H1 (cell line): ENCODE results near the gene CD300A. TPM values are rescaled to one million over a fixed set of nuclear protein-coding genes. Genes with fewer than 3 reads are reported as not detected.

Source experiments
- CTCF ChIA-PET: fragments of 300-600 bp; sonication (Branson Sonifier 250); formaldehyde crosslinking; loops from one replicate; lab custom pipeline; 2021; ENCODE audit not compliant: partially characterized antibody; lab: Charles Lee
- POLR2A ChIA-PET: fragments of 300-600 bp; sonication (Branson Sonifier 250); formaldehyde crosslinking; loops from one replicate; lab custom pipeline; 2021; ENCODE audit warnings: inconsistent platforms; ENCODE audit not compliant: partially characterized antibody; lab: Charles Lee
- DNase-seq, 2 experiments: peaks; one replicate each; pipeline versions ENCODE4 v3.0.0 to v3.0.0-alpha.2; 2010 to 2022; ENCODE audit warnings: low spot score in 2 of 2, low read depth in 1 of 2, mixed read lengths in 1 of 2
- FAIRE-seq: peaks from 2 replicates; lab custom pipeline; 2011; peaks lifted over from hg19 to GRCh38; lab: Jason Lieb, UNC
- H2AFZ ChIP-seq: 2 replicates; pipeline ENCODE4 v1.8.1; 2012; ENCODE audit warnings: low read length, inconsistent platforms
- H2AK5ac ChIP-seq: 2 replicates; pipeline ENCODE4 v1.6.1; 2013; ENCODE audit warnings: low read depth, low read length
- H2BK120ac ChIP-seq: replicated peaks from 2 replicates; pipeline ENCODE3; 2013; ENCODE audit warnings: low read depth, low read length, inconsistent platforms
- H2BK12ac ChIP-seq: 2 replicates; pipeline ENCODE4 v1.6.1; 2013; ENCODE audit warnings: low read depth, low read length
- H2BK15ac ChIP-seq: 2 replicates; pipeline ENCODE4 v1.6.1; 2013; ENCODE audit warnings: low read length
- H2BK20ac ChIP-seq: 2 replicates; pipeline ENCODE4 v1.6.1; 2013; ENCODE audit warnings: low read length
- H2BK5ac ChIP-seq: 2 replicates; pipeline ENCODE4 v1.6.1; 2013; ENCODE audit warnings: low read depth, low read length
- H3K14ac ChIP-seq: 2 replicates; pipeline ENCODE4 v1.6.1; 2013; ENCODE audit warnings: inconsistent platforms; ENCODE audit not compliant: insufficient read length
- H3K18ac ChIP-seq: 2 replicates; pipeline ENCODE4 v1.6.1; 2013; ENCODE audit warnings: low read length; ENCODE audit errors: extremely low read depth
- H3K23ac ChIP-seq: 2 replicates; pipeline ENCODE4 v1.6.1; 2013; ENCODE audit warnings: inconsistent platforms; ENCODE audit not compliant: insufficient read length
- H3K23me2 ChIP-seq: 2 replicates; pipeline ENCODE4 v1.6.1; 2013; ENCODE audit warnings: low read depth, low read length
- H3K27ac ChIP-seq: 2 replicates; pipeline ENCODE4 v1.6.1; 2011; ENCODE audit warnings: low read depth, low read length, inconsistent platforms
- H3K27me3 ChIP-seq, 4 experiments: replicated peaks in 1 of 4; 1 replicate in 1 of 4; 2 replicates in 3 of 4; pipeline versions ENCODE4 v1.6.1 to v1.8.1; 2011 to 2013; ENCODE audit warnings: low read length in 3 of 4, mild to moderate bottlenecking in 3 of 4, inconsistent platforms in 2 of 4, mixed read lengths in 2 of 4, moderate library complexity in 1 of 4; ENCODE audit not compliant: control insufficient read depth in 3 of 4, insufficient read depth in 3 of 4; ENCODE audit errors: extremely low read depth in 1 of 4
- H3K36me3 ChIP-seq, 4 experiments: 2 replicates each; pipeline versions ENCODE4 v1.6.1 to v1.8.1; 2011 to 2013; ENCODE audit warnings: mild to moderate bottlenecking in 4 of 4, low read length in 3 of 4, moderate library complexity in 2 of 4, control low read depth in 1 of 4, inconsistent platforms in 1 of 4; ENCODE audit not compliant: insufficient read depth in 4 of 4, control insufficient read depth in 2 of 4
- H3K4ac ChIP-seq: replicated peaks from 2 replicates; pipeline ENCODE3; 2013; ENCODE audit warnings: low read length, low read depth, mixed read lengths, inconsistent platforms; ENCODE audit not compliant: insufficient read length
- H3K4me1 ChIP-seq, 4 experiments: replicated peaks in 1 of 4; 1 replicate in 1 of 4; 2 replicates in 3 of 4; pipeline versions ENCODE4 v1.6.1 to v1.8.1; 2011 to 2013; ENCODE audit warnings: low read length in 3 of 4, inconsistent platforms in 2 of 4, mixed read lengths in 1 of 4; ENCODE audit not compliant: insufficient read depth in 4 of 4, control insufficient read depth in 3 of 4
- H3K4me2 ChIP-seq, 2 experiments: 2 replicates each; pipeline versions ENCODE4 v1.6.1 to v1.8.1; 2011 to 2013; ENCODE audit warnings: low read depth in 2 of 2, low read length in 2 of 2, control low read depth in 1 of 2, inconsistent platforms in 1 of 2, mild to moderate bottlenecking in 1 of 2; ENCODE audit not compliant: insufficient read depth in 1 of 2
- H3K4me3 ChIP-seq, 4 experiments: fragments of 200-600, 300-600 bp in 1 of 4; sonication (generic), shearing (Covaris generic), sonication (Bioruptor Twin) in 1 of 4; 2 replicates each; pipeline versions ENCODE4 v1.5.1 to v1.8.1; 2011 to 2016; ENCODE audit warnings: low read length in 4 of 4, low read depth in 3 of 4, control low read depth in 2 of 4, inconsistent platforms in 2 of 4, mild to moderate bottlenecking in 2 of 4, mixed read lengths in 1 of 4, moderate library complexity in 1 of 4; ENCODE audit not compliant: insufficient read depth in 2 of 4; ENCODE audit errors: extremely low read depth in 1 of 4
- H3K56ac ChIP-seq: replicated peaks from 2 replicates; pipeline ENCODE3; 2013; ENCODE audit warnings: low read depth, mild to moderate bottlenecking, mixed read lengths, low read length, inconsistent platforms; ENCODE audit not compliant: insufficient read length
- H3K79me1 ChIP-seq: 2 replicates; pipeline ENCODE4 v1.6.1; 2013; ENCODE audit warnings: low read depth, low read length, control low read depth
- H3K79me2 ChIP-seq, 2 experiments: 2 replicates each; pipeline versions ENCODE4 v1.6.1 to v1.8.1; 2012 to 2013; ENCODE audit warnings: low read length in 2 of 2, mild to moderate bottlenecking in 2 of 2, inconsistent platforms in 1 of 2; ENCODE audit not compliant: insufficient read depth in 2 of 2, control insufficient read depth in 1 of 2
- H3K9ac ChIP-seq, 4 experiments: replicated peaks in 1 of 4; 1 replicate in 1 of 4; 2 replicates in 3 of 4; pipeline versions ENCODE4 v1.6.1 to v1.8.1; 2011 to 2013; ENCODE audit warnings: low read depth in 3 of 4, low read length in 3 of 4, control low read depth in 2 of 4, mild to moderate bottlenecking in 2 of 4, moderate library complexity in 2 of 4, inconsistent platforms in 1 of 4; ENCODE audit errors: extremely low read depth in 1 of 4
- H3K9me3 ChIP-seq, 2 experiments: 2 replicates each; pipeline versions ENCODE4 v1.6.1 to v1.8.1; 2012 to 2013; ENCODE audit warnings: mild to moderate bottlenecking in 2 of 2, moderate library complexity in 2 of 2, control low read depth in 1 of 2, inconsistent platforms in 1 of 2, low read depth in 1 of 2, low read length in 1 of 2, mixed read lengths in 1 of 2; ENCODE audit not compliant: insufficient read depth in 2 of 2
- H4K20me1 ChIP-seq, 2 experiments: replicated peaks in 1 of 2; 2 replicates each; pipeline versions ENCODE3 to v1.8.1; 2011 to 2013; ENCODE audit warnings: inconsistent platforms in 2 of 2, low read length in 2 of 2, mild to moderate bottlenecking in 1 of 2; ENCODE audit not compliant: insufficient read depth in 2 of 2, control insufficient read depth in 1 of 2
- H4K5ac ChIP-seq: 2 replicates; pipeline ENCODE4 v1.6.1; 2013; ENCODE audit warnings: low read length, low read depth, mixed read lengths, inconsistent platforms; ENCODE audit not compliant: insufficient read length
- H4K8ac ChIP-seq: 2 replicates; pipeline ENCODE4 v1.8.0; 2013; ENCODE audit warnings: mild to moderate bottlenecking, moderate library complexity, low read length, inconsistent platforms; ENCODE audit not compliant: insufficient read depth; ENCODE audit errors: extremely low read depth
- H4K91ac ChIP-seq: replicated peaks from 2 replicates; pipeline ENCODE3; 2013; ENCODE audit warnings: low read length, mixed read lengths, inconsistent platforms; ENCODE audit not compliant: insufficient read length
- HDAC2 ChIP-seq, 2 experiments: fragments of 300-600 bp in 1 of 2; sonication (generic) in 1 of 2; IDR thresholded peaks; 2 replicates each; pipeline ENCODE4 v1.6.1; 2011 to 2012; ENCODE audit warnings: low read depth in 2 of 2, low read length in 2 of 2, mild to moderate bottlenecking in 2 of 2, moderate library complexity in 2 of 2, borderline replicate concordance in 1 of 2, inconsistent platforms in 1 of 2
- KDM1A ChIP-seq: fragments of 200-600, 300-600 bp; sonication (generic); IDR thresholded peaks from 2 replicates; pipeline ENCODE4 v1.7.1; 2016; ENCODE audit warnings: mild to moderate bottlenecking, low read length, borderline replicate concordance
- NRF1 ChIP-seq: IDR thresholded peaks from 2 replicates; pipeline ENCODE4 v1.6.1; 2011; ENCODE audit warnings: mild to moderate bottlenecking, low read depth, low read length, improper control_type of control experiment
- POLR2AphosphoS5 ChIP-seq: IDR thresholded peaks from 2 replicates; pipeline ENCODE4 v1.6.1; 2011; ENCODE audit warnings: low read depth, low read length
- WGBS, 2 experiments: shearing (Covaris generic) in 1 of 2; methylation state at CpG; one replicate each; pipeline versions ENCODE4 v1.1.6 to v1.1.7; 2013 to 2015; ENCODE audit warnings: low lambda C conversion rate in 2 of 2, mixed read lengths in 2 of 2, inconsistent platforms in 1 of 2, low coverage in 1 of 2, missing lambda C conversion rate in 1 of 2; ENCODE audit not compliant: insufficient replicate concordance in 2 of 2, insufficient coverage in 1 of 2, insufficient read length in 1 of 2; ENCODE audit errors: extremely low coverage in 1 of 2, missing lambda C conversion rate in 1 of 2; 5-methylcytosine and 5-hydroxymethylcytosine counted together
- polyA plus RNA-seq, 7 experiments: library from polyadenylated mRNA; depleted of rRNA in 3 of 7; stranded (reverse) in 5 of 7; unstranded in 2 of 7; fragments of >200 nt in 5 of 7; fragments of 200-250 nt in 2 of 7; gene quantifications; 1 replicate in 5 of 7; 2 replicates in 1 of 7; 4 replicates in 1 of 7; pipeline versions ENCODE4 v1.2.1 to v1.2.3, GENCODE V29; 2011 to 2013; ENCODE audit warnings: missing spikeins in 2 of 7, mixed read lengths in 2 of 7
- total RNA-seq: library from RNA; stranded (reverse); fragmentation: NEBNext Ultra II Directional; extraction: Animal tissue kit (Norgen Biotek cat#: 25700); gene quantifications from 2 replicates; pipeline ENCODE4 v1.2.1, GENCODE V29; 2021

CD300A gene
- total and polyA plus RNA-seq, 2 of the 8 experiments (the other 6 are each of a cell fraction or from before 2014, with no cell fraction given): 0.52 to 1.3 TPM

- H4K8ac ChIP-seq: no peak overlapping the region; the same call in 1 of the 2 replicates
- peak overlapping the region; percentile 38 to 84 for H3K4me2 ChIP-seq
- H3K79me2 ChIP-seq: no peaks in the 10 kb centered on the region
- H2AK5ac ChIP-seq: no peak overlapping the region
- H3K9me3 ChIP-seq: no peaks in the 10 kb centered on the region
- H2BK5ac ChIP-seq: no peak overlapping the region
- H3K9ac ChIP-seq: no peak overlapping the region
- no peak overlapping the region for H3K56ac ChIP-seq
- ChIA-PET POLR2A (interaction anchor here (0.6 to 2.5 kb wide), 8 partner anchors 8 to 86 kb away, joined by 3 to 8 read pairs (median 3); no protein-coding TSS in a partner anchor), CTCF (interaction anchor here (0.7 to 8.2 kb wide), 8 partner anchors 8 to 122 kb away, joined by 3 to 93 read pairs (median 4); no protein-coding TSS in a partner anchor)
- H4K91ac ChIP-seq: peak overlapping the region; percentile 38
- H3K23me2 ChIP-seq: peaks cover 11% of the 10 kb centered on the region; the same call in 1 of the 2 replicates
- peaks cover 3 to 35% (median 28%) of the 10 kb centered on the region in 4 experiments for H3K4me1 ChIP-seq
- H4K20me1 ChIP-seq: peaks cover 2 to 4% of the 10 kb centered on the region in 2 experiments
- no peak overlapping the region for H3K27ac ChIP-seq
- no peaks in the 10 kb centered on the region for H3K79me1 ChIP-seq
- 65% methylated on average over 16 of the region's 16 CpGs; no CpG with 5 or more reads in 1 of the 2 experiments for WGBS, 2 experiments
- H3K27me3 ChIP-seq: peaks cover 0 to 16% (median 11%) of the 10 kb centered on the region in 4 experiments; a peak in 6 of 7 replicates
- no peak overlapping the region for H2BK120ac ChIP-seq
- no peaks in the 10 kb centered on the region for H3K36me3 ChIP-seq
- H4K5ac ChIP-seq: no peak overlapping the region
- peak overlapping the region; percentile 11; the same call in 1 of the 2 replicates for H2BK12ac ChIP-seq
- no peak overlapping the region for H3K14ac ChIP-seq
- no peak overlapping the region for H2AFZ ChIP-seq
- no peak overlapping the region for H3K23ac ChIP-seq
- no peak overlapping the region for H3K4me3 ChIP-seq
- DNase-seq: no peak
- no peak overlapping the region; the same call in 1 of the 2 replicates for H3K18ac ChIP-seq
- no peak for FAIRE-seq
- H2BK15ac ChIP-seq: peak overlapping the region; percentile 81; the same call in 1 of the 2 replicates
- H3K4ac ChIP-seq: no peak overlapping the region
- H2BK20ac ChIP-seq: no peak overlapping the region
- TF ChIP-seq KDM1A: 0 out of 2 replicates have a peak, but pooled peaks have one; percentile 34
- no peak for TF ChIP-seq NRF1
- TF ChIP-seq POLR2AphosphoS5: no peak
- TF ChIP-seq HDAC2 (IDR thresholded peaks at IDR 0.05; ENCODE audit: borderline replicate concordance in 1 of 2, low read depth in 2 of 2, low read length in 2 of 2): 0 out of 4 replicates have a peak, but pooled peaks of 1 of the 2 experiments have one; percentile 39
- TF ChIP-seq, all 59 proteins: peak for 2
These were observed 14.2 kb upstream of the CD300A start for GRCh38 chr17:74452033-74452840.
